HepG2 (cell line): ENCODE data around the gene RUFY2. TPM values are rescaled to one million over a fixed set of nuclear protein-coding genes. Genes with fewer than 3 reads are reported as not detected.

ENCODE experiments used
- ARNTL ChIP-seq: sonication (generic); formaldehyde crosslinking; IDR thresholded peaks from 2 replicates; pipeline ENCODE4 v1.4.0; 2020; ENCODE audit warnings: mild to moderate bottlenecking, missing genetic modification reagents
- DMAP1 ChIP-seq: IDR thresholded peaks from 2 replicates; pipeline ENCODE4 v1.6.1; 2016
- DNMT1 ChIP-seq: sonication (generic); formaldehyde crosslinking; IDR thresholded peaks from 2 replicates; pipeline ENCODE4 v1.5.1; 2020; ENCODE audit warnings: mild to moderate bottlenecking, missing genetic modification reagents
- FOSL2 ChIP-seq: sonication (generic); formaldehyde crosslinking; IDR thresholded peaks from 2 replicates; pipeline ENCODE4 v1.4.0; 2020; ENCODE audit warnings: missing genetic modification reagents
- HINFP ChIP-seq: sonication (generic); formaldehyde crosslinking; IDR thresholded peaks from 2 replicates; pipeline ENCODE4 v1.4.0; 2020; ENCODE audit warnings: low read depth, mild to moderate bottlenecking, missing genetic modification reagents
- NFE2L2 ChIP-seq: fragments of 150-350 bp; IDR thresholded peaks from 2 replicates; pipeline ENCODE4 v1.6.1; 2014; ENCODE audit warnings: low read length
- POLR2A ChIP-seq, 2 experiments: IDR thresholded peaks; 2 replicates each; pipeline ENCODE4 v1.6.1; 2011; ENCODE audit warnings: low read depth in 2 of 2, low read length in 2 of 2, mild to moderate bottlenecking in 1 of 2, moderate library complexity in 1 of 2; ENCODE audit not compliant: insufficient read depth in 1 of 2
- RBM39 ChIP-seq: fragments of 200-400 bp; formaldehyde crosslinking; IDR thresholded peaks from one replicate; pipeline ENCODE4 v1.6.1; 2018; ENCODE audit warnings: antibody characterized with exemption, mild to moderate bottlenecking, low read depth, low read length; ENCODE audit not compliant: poor library complexity, severe bottlenecking
- RNF219 ChIP-seq: sonication (generic); formaldehyde crosslinking; IDR thresholded peaks from 2 replicates; pipeline ENCODE4 v1.5.0; 2020; ENCODE audit warnings: mild to moderate bottlenecking, missing genetic modification reagents
- ZNF251 ChIP-seq: sonication (generic); formaldehyde crosslinking; IDR thresholded peaks from 2 replicates; pipeline ENCODE4 v1.9.0; 2021; ENCODE audit warnings: mild to moderate bottlenecking, missing genetic modification reagents
- ZNF275 ChIP-seq: sonication (generic); formaldehyde crosslinking; IDR thresholded peaks from 2 replicates; pipeline ENCODE4 v1.8.0; 2022; ENCODE audit warnings: missing genetic modification reagents, mild to moderate bottlenecking, inconsistent platforms, borderline replicate concordance
- ZNF280D ChIP-seq: sonication (generic); formaldehyde crosslinking; IDR thresholded peaks from 2 replicates; pipeline ENCODE4 v1.5.1; 2020; ENCODE audit warnings: mild to moderate bottlenecking, missing genetic modification reagents
- ZNF281 ChIP-seq: sonication (generic); formaldehyde crosslinking; IDR thresholded peaks from 2 replicates; pipeline ENCODE4 v1.4.0; 2020; ENCODE audit warnings: missing genetic modification reagents, borderline replicate concordance
- ZNF770 ChIP-seq: sonication (generic); formaldehyde crosslinking; IDR thresholded peaks from 2 replicates; pipeline ENCODE4 v1.5.0; 2020; ENCODE audit warnings: mild to moderate bottlenecking, missing genetic modification reagents
- polyA plus RNA-seq, 8 experiments: library from polyadenylated mRNA; depleted of rRNA in 3 of 8; stranded (reverse) in 7 of 8; unstranded in 1 of 8; fragments of >200 nt; fragmentation: Illumina TruSeq in 4 of 8; extraction: Trizol in 4 of 8; gene quantifications; 2 replicates each; pipeline versions ENCODE4 v1.2.1 to v1.2.3, GENCODE V29; 2011 to 2016; ENCODE audit warnings: low read depth in 4 of 8, missing spikeins in 1 of 8, mixed read lengths in 1 of 8; ENCODE audit not compliant: insufficient read depth in 1 of 8
- total RNA-seq, 5 experiments: library from RNA; depleted of rRNA; stranded (reverse); fragments of >200 nt; fragmentation: Illumina TruSeq; extraction: Trizol; gene quantifications; 2 replicates each; pipeline ENCODE4 v1.2.3, GENCODE V29; 2016; ENCODE audit warnings: low read depth in 1 of 5

The RUFY2 gene
- total and polyA plus RNA-seq, 2 of the 13 experiments (the other 11 are each of a cell fraction or from before 2014, with no cell fraction given) = 10.1 to 16.1 TPM

GRCh38 chr10:68332259-68333057 is 74.6 kb downstream of the RUFY2 start, which contains the start of gene PBLD (continued):
- TF ChIP-seq ZNF280D (CRISPR knock-in tag) (peak; percentile 65; the same call in 1 of the 2 replicates), ZNF275 (CRISPR knock-in tag) (no peak), ZNF281 (peak; percentile 46; the same call in 1 of the 2 replicates), ARNTL (CRISPR knock-in tag) (no peak), RBM39 (peak; percentile 42), HINFP (CRISPR knock-in tag) (0 out of 2 replicates have a peak, but pooled peaks have one; percentile 43), ZNF251 (CRISPR knock-in tag) (peak; percentile 90; the same call in 1 of the 2 replicates), NFE2L2 (no peak), FOSL2 (CRISPR knock-in tag) (peak; percentile 19; the same call in 1 of the 2 replicates), DMAP1 (CRISPR knock-in tag) (peak; percentile 23; the same call in 1 of the 2 replicates), DNMT1 (CRISPR knock-in tag) (no peak), POLR2A (IDR thresholded peaks at IDR 0.05; ENCODE audit: insufficient read depth in 1 of 2, low read depth in 2 of 2, low read length in 2 of 2) (peak; percentile 41 to 93; a peak in 3 of 4 replicates), ZNF770 (peak; percentile 100), RNF219 (CRISPR knock-in tag) (peak; percentile 30; the same call in 1 of the 2 replicates)
